Activated B cell treated with CpG ODN at 0.5 μM for 24 hours (primary cell): ENCODE results near the gene DKK3. TPM values are rescaled to one million over a fixed set of nuclear protein-coding genes. Genes with fewer than 3 reads are reported as not detected.

ENCODE experiments used
- ATAC-seq: fragments of 200-7000 bp; cut with Tn5 transposase; one replicate; pipeline ENCODE4 v1.10.0; 2021; ENCODE audit warnings: low read depth, mild to moderate bottlenecking, moderate library complexity
- CTCF ChIA-PET: fragments of 350-600 bp; sonication (Branson Sonifier 250); formaldehyde crosslinking; loops from one replicate; lab custom pipeline; 2021; ENCODE audit warnings: antibody characterized with exemption; lab: Charles Lee
- POLR2A ChIA-PET: fragments of 350-600 bp; sonication (Branson Sonifier 250); formaldehyde crosslinking; loops from one replicate; lab custom pipeline; 2021; ENCODE audit warnings: antibody characterized with exemption; lab: Charles Lee
- DNase-seq: peaks from one replicate; pipeline ENCODE4 v3.0.0; 2022
- H3K27ac Mint-ChIP-seq: one replicate; pipeline ENCODE4 v1.8.0; 2020; ENCODE audit warnings: mixed read lengths
- H3K27me3 Mint-ChIP-seq: one replicate; pipeline ENCODE4 v1.8.0; 2021; ENCODE audit warnings: mixed read lengths
- H3K36me3 Mint-ChIP-seq: one replicate; pipeline ENCODE4 v1.8.0; 2021; ENCODE audit warnings: low read depth, mixed read lengths
- H3K4me1 Mint-ChIP-seq: one replicate; pipeline ENCODE4 v1.8.0; 2021; ENCODE audit warnings: mixed read lengths
- H3K4me3 Mint-ChIP-seq: one replicate; pipeline ENCODE4 v1.8.0; 2020; ENCODE audit warnings: mild to moderate bottlenecking, mixed read lengths
- H3K9me3 Mint-ChIP-seq: one replicate; pipeline ENCODE4 v1.8.0; 2020; ENCODE audit warnings: mixed read lengths
- intact Hi-C: fragments of 100-400 bp; cut with micrococcal nuclease; formaldehyde crosslinking; loops from one replicate; pipeline ENCODE4 v1.15.1; 2024
- total RNA-seq: library from RNA; stranded (reverse); gene quantifications from 2 replicates; pipeline ENCODE4 v1.2.3, GENCODE V29; 2022
- TF ChIP-seq, protein P1 (sequence below): fragments of 200-600 bp; IDR thresholded peaks from one replicate; pipeline ENCODE4 v1.8.0; 2022; ENCODE audit warnings: antibody characterized with exemption, mild to moderate bottlenecking

The DKK3 gene
- total RNA-seq, 1 donor from 2014 or later: not detected

DNA sequence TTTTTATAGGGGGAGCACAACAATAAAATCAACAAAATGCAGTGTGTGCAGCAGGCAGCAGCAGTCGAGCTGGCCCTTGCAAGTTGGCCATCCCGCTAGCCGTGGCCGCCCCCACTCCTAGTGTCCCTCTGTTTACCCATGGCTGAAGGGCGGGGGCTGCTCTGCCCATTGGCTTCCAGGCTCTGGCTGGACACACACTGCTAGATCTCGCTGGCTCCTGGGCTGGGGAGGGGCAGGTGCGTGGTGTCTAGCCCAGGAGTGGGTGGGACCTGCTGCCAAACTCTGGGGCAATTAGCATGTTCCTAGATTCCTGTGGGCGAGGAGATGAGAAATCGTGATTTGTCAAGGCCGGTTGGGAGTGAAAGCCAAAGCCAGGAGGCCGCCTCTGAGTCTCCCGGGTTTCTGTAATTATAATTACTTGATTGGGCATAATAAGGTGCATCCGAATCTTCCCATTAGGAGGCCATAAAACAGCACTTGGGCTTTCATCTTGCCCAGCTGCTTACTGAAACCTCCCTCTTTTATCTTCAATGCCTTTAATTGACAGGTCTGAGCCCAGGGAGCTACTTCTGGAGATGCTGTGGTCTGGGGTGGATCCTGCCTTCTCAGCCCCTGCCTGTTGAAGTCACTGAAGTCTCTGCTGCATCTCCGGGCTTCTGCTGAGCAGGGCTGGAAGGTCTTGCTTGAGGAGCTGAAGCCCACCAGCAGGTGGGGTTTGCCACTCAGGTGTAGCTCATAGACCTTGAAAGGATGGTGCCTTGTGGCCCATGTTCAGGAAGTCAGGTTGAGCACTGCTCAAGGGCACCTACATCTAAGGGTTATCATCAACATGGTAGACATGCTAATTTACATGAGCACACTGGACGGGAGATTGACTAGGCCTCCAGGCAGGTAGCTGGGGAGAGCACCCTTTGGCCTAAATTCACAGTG is 44.5 kb upstream of the DKK3 start:
- Mint-ChIP-seq H3K4me3 (no peak overlapping the region), H3K27me3 (no peaks in the 10 kb centered on the region), H3K27ac (no peak overlapping the region), H3K9me3 (no peaks in the 10 kb centered on the region), H3K36me3 (no peaks in the 10 kb centered on the region), H3K4me1 (no peaks in the 10 kb centered on the region)
- DNase-seq (no peak), ATAC-seq (no peak)
- CTCF ChIA-PET: interaction anchor here (2.8 kb wide), 1 partner anchor 8 kb away, joined by 10 read pairs; no protein-coding TSS in a partner anchor
- POLR2A ChIA-PET: no interaction called here
- intact Hi-C loops: no loop called here
- TF ChIP-seq, protein P1, sequence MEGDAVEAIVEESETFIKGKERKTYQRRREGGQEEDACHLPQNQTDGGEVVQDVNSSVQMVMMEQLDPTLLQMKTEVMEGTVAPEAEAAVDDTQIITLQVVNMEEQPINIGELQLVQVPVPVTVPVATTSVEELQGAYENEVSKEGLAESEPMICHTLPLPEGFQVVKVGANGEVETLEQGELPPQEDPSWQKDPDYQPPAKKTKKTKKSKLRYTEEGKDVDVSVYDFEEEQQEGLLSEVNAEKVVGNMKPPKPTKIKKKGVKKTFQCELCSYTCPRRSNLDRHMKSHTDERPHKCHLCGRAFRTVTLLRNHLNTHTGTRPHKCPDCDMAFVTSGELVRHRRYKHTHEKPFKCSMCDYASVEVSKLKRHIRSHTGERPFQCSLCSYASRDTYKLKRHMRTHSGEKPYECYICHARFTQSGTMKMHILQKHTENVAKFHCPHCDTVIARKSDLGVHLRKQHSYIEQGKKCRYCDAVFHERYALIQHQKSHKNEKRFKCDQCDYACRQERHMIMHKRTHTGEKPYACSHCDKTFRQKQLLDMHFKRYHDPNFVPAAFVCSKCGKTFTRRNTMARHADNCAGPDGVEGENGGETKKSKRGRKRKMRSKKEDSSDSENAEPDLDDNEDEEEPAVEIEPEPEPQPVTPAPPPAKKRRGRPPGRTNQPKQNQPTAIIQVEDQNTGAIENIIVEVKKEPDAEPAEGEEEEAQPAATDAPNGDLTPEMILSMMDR: no peak

DNA sequence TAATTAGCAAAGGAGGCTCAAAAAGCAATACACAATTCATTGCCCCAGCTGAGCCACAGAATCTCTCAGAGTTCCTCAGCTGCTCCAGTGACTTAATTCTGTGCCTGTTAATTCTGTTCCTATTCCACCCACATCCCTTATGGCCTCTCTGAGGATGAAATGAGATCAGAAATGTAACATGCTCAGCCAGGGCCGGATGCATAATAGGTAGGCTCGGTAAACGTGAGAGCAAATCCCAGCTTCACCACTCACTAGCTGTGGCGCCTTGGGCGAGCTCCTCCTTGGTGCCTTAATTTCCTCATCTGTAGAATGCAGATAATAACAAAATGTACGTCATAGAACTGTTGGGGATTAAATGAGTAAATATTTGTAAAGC is 42.8 kb upstream of the DKK3 start:
- Mint-ChIP-seq H3K27ac (no peak overlapping the region), H3K4me3 (no peak overlapping the region), H3K27me3 (peaks cover 2% of the 10 kb centered on the region), H3K9me3 (no peaks in the 10 kb centered on the region), H3K4me1 (no peaks in the 10 kb centered on the region), H3K36me3 (no peaks in the 10 kb centered on the region)
- CTCF ChIA-PET: interaction anchor here (1.3 kb wide), 1 partner anchor 184 kb away, joined by 4 read pairs; no protein-coding TSS in a partner anchor
- ATAC-seq (no peak), DNase-seq (no peak)
- intact Hi-C loops: no loop called here
- TF ChIP-seq, protein P1: no peak
- POLR2A ChIA-PET: no interaction called here

DNA sequence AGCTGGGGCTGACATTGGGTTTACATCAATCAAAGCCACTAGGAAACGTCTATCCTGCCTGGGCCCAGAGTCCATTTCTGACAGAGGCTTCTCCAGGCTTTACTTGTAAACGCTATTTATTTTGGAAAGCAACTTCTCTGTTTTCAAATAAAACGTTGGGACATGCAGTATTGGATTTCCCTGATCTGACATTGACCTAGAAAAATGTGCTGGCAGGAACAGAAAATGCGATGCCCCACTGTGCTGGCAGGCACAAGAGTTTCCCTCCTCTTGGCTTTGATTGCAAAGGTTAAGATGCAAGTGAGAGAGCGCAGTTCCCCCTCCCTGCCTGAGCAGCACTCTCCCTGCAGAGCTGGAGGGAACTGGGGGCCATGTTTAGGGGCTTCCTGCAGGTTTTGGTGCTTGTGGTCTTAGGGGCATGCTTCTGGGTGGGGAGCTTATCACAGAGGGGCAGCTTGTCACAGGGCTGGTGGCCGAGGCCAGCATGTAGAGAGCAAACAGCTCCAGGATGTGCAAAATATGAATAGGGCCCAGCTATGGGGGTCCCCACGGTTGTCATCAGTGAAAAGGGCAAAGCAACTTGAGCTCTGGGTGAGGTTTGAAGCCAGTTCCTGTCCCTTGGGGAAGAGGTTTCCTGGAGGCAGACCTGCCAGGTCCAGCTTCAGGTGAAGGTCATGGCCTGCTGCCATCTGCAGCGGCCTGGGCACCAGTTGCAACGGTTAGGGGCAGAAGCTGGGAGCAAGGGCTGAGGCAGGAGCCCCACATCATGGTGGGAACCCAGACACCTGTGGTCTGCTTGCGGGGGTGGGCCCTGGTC is 42.3 kb upstream of the DKK3 start:
- POLR2A ChIA-PET: no interaction called here
- Mint-ChIP-seq H3K27me3 (peaks cover 2% of the 10 kb centered on the region), H3K36me3 (no peaks in the 10 kb centered on the region), H3K4me1 (no peaks in the 10 kb centered on the region), H3K27ac (no peak overlapping the region), H3K9me3 (no peaks in the 10 kb centered on the region), H3K4me3 (no peak overlapping the region)
- DNase-seq (no peak), ATAC-seq (no peak)
- TF ChIP-seq, protein P1: no peak
- CTCF ChIA-PET: interaction anchor here (1.3 kb wide), 1 partner anchor 185 kb away, joined by 4 read pairs; no protein-coding TSS in a partner anchor
- intact Hi-C loops: no loop called here

DNA sequence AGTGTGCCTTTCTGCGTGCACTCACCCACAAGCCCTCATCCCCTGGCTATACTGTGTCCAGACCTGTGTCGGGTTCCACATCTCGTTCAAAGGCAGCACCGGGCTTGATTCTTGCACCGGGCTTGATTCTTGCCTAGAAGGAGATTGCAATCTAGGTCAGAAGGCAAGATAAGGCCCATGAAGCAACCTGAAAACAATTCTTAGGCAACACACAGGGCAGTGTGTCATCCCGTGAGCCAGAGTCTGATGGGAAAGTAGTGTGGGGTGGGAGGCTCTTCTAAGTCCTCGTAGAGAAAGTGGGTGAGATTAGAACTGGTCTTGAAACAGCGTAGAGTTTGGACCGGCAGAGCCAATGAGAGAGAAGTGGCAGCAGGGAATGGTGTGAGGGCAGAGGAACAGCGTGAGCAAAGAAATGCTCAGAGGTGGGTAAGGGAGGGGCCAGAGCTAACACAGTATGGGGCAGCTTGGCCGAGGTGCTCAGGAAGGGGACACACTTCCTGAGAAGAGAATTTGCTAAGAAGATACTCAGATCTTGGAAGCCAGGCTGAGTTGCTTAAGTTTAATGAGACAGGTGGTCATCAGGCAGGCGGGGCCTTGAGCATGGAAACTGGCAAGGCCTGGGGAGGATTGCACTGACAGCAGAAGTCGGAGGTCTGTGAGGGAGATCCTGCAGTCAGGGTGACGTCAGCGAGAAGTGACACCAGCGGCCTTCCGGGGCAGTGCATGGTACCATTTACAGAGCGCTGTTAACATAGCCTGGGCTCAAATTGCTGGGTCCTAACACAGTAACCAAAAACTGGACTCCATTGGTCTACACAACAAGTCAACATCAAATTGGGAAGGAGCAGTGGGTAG is 40.7 kb upstream of the DKK3 start:
- ATAC-seq (no peak), DNase-seq (no peak)
- CTCF ChIA-PET: interaction anchor here (1.4 to 3.1 kb wide), 2 partner anchors 185 to 187 kb away, joined by 5 to 19 read pairs; no protein-coding TSS in a partner anchor
- H3K9me3 Mint-ChIP-seq: no peaks in the 10 kb centered on the region
- TF ChIP-seq, protein P1: no peak
- POLR2A ChIA-PET: no interaction called here
- H3K27ac Mint-ChIP-seq: no peak overlapping the region
- intact Hi-C loops: no loop called here
- no peaks in the 10 kb centered on the region for H3K4me1 Mint-ChIP-seq
- peaks cover 5% of the 10 kb centered on the region for H3K27me3 Mint-ChIP-seq
- H3K36me3 Mint-ChIP-seq: no peaks in the 10 kb centered on the region
- H3K4me3 Mint-ChIP-seq: no peak overlapping the region
